Right lobe of liver (tissue), 4 donors: ENCODE results near the gene ITPK1.

Experiments used
- CTCF ChIP-seq, 4 donors: fragments of 200-600 bp in 3 of 4; fragments of 450-650 bp in 1 of 4; IDR thresholded peaks; one replicate each; pipeline versions ENCODE4 v1.5.1 to v1.8.0; 2016 to 2022; ENCODE audit warnings: antibody characterized with exemption in 4 of 4, mild to moderate bottlenecking in 2 of 4
- POLR2A ChIP-seq: fragments of 450-650 bp; IDR thresholded peaks from one replicate; pipeline ENCODE4 v1.6.1; 2017; ENCODE audit warnings: antibody characterized with exemption, mild to moderate bottlenecking
- donor health status: DM: no; HTN: no; CAD: no.
- donor health status: DM: no; HTN: no; CAD: no.
- donor health status: DM: no; HTN: yes; CAD: no.

GRCh38 chr14:92890830-92891588, 224.7 kb downstream of the ITPK1 start:
- no peak for TF ChIP-seq CTCF (IDR thresholded peaks at IDR 0.05)
- no peak for TF ChIP-seq POLR2A
